GM18526 (cell line): ENCODE results near the gene CBX3.

Source experiments
- POLR2A ChIP-seq: IDR thresholded peaks from 3 replicates; pipeline ENCODE4 v1.6.1; 2011; ENCODE audit not compliant: insufficient read length; ENCODE audit errors: extremely low read depth

The CBX3 gene

GRCh38 chr7:26183545-26184280 is 17.8 kb upstream of the CBX3 start:
- no peak for TF ChIP-seq POLR2A

- peak; percentile 24 for TF ChIP-seq POLR2A
These were observed 17.1 kb upstream of the CBX3 start for GRCh38 chr7:26184281-26185101.

GRCh38 chr7:26185131-26185843 is 16.3 kb upstream of the CBX3 start:
- no peak for TF ChIP-seq POLR2A

DNA sequence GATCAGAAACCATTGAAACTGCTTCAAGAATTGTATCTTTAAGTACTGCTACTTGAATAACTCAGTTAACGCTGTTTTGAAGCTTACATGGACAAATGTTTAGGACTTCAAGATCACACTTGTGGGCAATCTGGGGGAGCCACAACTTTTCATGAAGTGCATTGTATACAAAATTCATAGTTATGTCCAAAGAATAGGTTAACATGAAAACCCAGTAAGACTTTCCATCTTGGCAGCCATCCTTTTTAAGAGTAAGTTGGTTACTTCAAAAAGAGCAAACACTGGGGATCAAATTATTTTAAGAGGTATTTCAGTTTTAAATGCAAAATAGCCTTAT is 15.7 kb upstream of the CBX3 start:
- no peak for TF ChIP-seq POLR2A

GRCh38 chr7:26186364-26187311 is 14.9 kb upstream of the CBX3 start:
- TF ChIP-seq POLR2A = no peak

DNA sequence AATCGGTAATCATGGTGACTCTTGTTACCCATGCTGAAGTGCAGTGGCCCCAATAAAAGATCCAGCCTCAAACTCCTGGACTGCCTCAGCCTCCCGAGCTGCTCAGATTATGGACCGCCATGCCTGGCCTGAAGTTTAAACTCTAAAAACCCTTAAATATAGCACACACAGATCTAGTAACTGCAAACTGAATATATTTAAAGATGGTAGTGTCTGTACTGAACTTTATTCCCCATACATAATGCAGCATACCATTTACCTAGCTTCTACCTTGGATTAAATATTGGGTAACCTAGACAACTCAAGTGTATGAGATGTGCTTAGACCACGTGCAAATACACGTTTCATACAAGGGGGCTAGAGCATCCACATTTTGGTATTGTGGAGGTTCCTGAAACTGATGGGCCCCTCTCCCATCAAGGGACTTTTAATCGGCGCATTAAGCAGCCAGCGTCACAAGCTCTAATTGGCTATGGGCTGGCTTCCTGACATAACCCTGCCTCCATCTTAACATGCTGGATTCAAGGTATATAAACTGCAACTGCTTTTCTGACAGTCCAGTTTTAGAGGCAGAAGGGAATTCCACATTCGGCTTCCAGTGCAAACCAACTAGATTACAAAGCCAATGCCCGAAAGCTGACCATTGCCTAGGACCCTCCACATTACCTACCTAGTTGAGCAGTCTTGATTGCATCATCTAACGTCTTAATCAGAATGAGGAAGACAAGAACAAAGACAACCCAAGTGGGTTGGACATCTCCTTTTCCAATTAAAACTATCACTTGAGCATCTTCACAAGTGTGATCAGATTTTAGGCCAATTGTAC is 14.0 kb upstream of the CBX3 start:
- TF ChIP-seq POLR2A = peak; percentile 50

DNA sequence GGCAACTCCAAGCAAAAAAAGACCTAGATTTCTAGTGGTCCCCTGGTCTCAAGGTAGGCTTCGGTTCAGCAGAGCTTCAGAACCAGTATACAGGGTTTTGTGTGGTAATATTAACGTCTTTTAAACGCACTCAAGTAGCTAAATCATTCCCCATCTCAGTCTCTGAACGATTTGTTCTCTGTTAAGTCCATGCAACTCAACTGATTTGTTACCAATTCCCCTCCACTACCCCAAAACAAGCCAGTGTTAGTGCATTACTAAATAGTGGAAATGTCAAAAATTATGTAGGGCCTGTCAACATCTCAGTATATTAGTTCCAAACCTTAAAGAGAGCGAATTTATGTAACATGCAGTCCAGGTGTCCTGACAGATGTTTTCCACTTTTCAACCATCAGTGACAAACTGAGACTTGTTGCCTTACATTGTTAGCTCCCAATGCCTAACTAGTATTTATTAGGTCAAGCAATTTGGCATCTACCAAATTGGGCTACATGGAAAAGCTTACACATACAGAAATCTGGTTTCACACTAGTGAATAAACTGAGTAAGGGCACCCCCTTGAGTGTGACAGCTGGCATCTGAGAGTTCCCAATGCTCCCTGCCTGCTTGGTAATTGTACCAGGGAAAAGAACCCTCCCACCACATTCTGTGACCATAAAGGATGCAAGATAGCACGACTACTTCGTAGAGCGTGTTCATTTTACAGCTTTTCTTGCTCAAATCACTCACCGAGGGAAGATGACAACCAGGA is 13.2 kb upstream of the CBX3 start:
- no peak for TF ChIP-seq POLR2A

GRCh38 chr7:26188957-26189541 is 12.5 kb upstream of the CBX3 start:
- TF ChIP-seq POLR2A = no peak

GRCh38 chr7:26189697-26190096 is 11.8 kb upstream of the CBX3 start:
- TF ChIP-seq POLR2A = no peak

DNA sequence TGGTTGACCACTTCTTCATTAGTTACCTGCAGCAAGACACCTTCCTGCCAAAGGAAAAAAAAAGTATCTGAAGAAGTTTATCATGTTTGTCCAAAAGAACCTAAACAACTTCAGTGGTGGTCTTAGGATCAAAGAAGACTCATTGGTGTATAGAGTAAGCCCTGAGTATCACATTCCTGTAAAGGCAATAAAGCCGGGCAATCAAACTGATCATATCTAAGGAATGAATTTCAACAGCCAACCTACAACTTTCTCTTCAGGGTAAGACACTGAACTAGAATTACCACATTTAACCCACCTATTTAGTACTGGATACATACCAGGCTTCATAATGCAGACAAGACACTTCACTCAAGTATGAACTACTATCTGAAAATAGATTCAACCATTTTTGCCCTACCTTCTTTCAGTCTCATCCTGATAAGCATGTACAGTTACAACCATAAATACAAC is 11.1 kb upstream of the CBX3 start:
- TF ChIP-seq POLR2A = no peak

DNA sequence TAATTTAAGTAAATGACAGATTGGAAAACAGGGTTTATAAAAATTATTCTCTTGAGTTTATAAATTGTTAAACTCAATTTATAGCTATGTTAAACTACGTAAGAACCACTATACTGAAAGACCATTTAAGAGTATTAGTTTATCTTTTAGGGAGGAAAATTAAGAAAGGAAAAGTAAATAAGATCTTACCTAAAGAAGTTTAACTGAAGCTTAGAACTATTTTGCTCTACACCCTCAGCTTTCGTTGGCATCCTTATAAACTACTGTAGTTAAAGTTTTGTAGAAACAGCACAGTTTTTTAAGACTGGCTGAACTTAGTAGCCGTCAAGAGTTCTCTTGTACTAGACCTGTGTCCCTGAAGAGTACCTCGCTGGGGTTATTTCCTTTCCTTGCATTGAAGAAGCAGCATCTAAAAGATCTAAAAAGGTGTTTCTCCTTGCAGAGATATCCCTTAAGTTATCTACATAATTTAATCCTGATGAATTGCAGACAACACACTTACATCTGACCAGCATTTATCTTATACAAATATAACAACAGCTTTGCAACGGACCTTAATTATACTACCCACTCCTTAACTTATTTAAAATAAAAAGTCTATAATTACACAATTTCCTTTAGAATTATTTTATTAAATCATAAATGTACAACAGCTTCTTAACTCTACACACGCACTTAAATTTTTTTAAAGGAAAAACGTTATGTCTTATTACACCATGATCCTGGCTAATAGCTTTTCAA is 10.1 kb upstream of the CBX3 start:
- TF ChIP-seq POLR2A = no peak

DNA sequence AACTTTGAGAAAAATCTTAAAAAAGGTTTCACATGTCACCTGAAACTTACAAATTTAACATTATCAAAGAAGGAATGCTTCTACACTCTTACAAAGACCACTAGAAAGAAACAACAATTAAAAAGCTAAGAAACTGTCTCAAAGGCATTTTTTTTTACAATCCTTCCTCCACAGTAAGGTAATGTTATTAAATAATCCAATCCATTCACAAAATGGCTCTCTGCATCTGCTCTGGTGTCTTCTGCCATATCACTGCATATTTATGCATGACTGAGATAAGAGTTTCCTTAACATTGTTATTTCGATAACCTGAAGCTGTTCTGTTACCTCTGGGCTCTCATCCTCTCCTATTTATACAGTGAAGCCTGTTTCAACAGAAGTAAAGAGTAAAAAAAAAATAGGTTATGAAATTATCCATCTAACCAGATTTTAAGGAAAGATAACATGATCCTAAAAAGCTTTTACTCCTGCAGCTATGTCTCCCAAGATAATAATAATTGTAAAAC is 9.5 kb upstream of the CBX3 start:
- TF ChIP-seq POLR2A = no peak
